HG03469 (cell line): ENCODE measurements around the gene TBXA2R.
"Not testable (repeated sequence)": the region's sequence is repeated elsewhere in the genome, so short reads cannot be mapped to it uniquely, and the experiment has no call there.

Source experiments
- ATAC-seq: cut with Tn5 transposase; IDR thresholded peaks from one replicate; pipeline ENCODE4 v1.9.1; 2021; ENCODE audit warnings: mild to moderate bottlenecking, moderate library complexity, moderate number of reproducible peaks; ENCODE audit not compliant: unreplicated experiment

Gene TBXA2R

DNA sequence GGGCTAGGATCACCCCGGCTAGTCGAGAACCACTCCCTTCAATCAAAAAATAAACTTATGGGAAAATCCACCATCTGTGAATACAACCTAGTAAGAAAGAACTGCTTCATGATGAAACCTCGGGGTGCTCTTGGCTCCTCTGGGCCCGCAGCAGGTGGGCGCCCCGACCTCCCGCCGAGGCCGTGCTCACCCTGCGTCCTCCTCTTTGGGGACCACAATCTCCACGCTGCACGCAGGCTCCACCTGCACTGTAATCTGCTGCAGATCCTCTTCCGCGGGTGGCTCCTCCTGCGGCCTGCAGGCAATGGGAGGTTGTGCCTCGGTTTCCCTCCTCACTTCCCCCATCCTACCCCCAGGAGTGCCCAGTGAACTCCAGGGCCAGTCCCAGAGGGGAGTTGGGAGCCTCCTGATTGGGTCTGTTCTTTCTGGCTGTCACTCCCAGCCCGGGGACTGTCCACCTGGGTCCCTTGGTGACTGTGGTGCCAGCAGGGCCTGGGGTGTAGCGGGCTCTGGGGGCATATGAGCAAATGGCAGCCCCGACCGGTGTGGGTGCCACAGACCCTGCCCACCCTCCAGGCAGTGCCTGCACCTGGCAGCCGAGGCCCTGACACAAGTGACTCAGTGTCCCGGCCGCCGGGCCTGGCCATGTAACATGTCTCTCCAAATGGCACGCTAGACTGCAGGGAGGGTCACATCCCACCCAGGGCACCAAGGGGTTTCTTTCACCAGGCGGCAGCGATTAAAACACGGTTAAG, 35.0 kb upstream of the TBXA2R start:
- no peak for ATAC-seq

DNA sequence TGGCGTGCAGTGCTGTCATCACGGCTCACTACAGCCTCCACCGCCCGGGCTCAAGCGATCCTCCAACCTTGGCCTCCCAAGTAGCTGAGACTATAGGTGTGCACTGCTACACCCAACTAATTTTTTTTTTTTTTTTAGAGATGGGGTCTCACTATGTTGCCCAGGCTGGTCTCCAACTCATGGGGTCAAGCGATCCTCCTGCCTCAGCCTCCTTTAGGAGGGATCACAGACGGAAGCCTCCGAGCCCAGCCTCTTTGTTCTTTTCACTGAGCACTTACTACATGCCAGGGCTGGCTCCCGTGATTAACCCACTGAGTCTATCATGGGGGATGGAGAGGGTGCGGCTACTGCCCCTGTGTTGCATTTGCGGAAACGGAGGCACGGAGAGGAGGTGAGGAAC, 32.8 kb upstream of the TBXA2R start:
- no peak for ATAC-seq

DNA sequence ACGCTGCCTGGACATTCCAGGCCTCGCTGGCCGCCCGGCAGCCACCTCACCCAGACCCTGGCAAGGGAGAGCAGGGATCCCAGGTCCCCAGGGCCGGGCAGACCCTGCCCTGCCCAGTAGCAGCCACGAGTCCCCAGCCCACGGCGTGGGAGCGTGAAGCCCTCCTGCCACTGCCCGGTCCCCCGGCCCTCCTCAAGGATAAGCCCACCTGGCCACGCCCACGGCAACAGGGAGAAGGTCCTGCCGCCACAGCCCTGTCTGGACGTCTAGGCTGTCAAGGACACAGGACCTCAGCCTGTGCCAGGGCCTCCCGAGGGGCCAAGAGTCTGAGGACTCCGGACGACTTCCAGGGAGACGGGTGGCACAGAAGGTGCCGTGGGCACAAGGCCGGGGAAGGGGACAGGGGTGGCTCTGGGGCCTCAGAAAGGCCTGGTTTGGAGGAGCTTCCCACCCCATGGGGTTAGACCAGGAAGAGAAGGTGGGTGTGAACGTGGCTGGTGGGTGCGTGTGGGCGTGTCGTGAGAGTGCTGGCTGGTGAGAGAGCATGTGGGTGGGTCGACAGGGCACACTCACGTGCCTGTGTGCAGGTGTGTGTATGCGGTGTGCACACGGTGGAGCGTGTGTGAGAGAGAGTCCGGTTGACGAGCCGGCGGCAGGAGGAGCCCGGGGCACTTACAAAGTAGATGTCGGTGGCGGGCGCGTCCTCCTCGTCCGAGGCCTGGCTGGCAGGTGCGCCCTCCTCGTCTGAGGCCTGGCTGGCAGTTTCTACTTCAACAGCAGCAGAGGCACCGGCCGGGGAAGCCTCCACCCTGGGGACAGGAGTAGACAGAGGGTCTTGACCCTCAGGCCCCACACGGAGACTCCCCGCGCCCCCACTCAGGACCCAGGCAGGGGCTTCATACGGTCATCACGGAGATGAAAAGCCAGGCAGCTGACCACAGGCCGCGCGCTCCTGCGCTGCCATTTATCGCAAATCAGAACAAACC, 31.8 kb upstream of the TBXA2R start:
- no peak for ATAC-seq

DNA sequence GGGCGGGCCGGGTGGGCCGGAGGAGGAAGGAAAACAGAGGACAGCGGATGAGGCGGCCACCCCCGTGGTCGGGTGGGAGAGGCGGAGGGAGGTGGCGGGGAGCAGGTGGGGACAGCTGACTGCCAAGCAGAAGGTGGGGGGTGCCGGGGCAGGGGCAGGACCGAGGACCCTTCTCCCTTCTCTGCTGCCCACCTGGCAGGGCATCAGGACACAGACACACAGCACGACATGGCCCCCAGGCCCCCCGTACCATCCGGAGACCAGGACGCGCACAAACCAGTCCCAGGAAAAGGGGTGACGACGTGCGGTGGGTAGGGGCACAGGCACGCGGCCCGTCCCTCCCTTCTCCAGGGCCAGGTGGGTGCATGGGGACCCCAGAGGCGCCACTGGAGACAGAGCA, 30.9 kb upstream of the TBXA2R start:
- ATAC-seq, result no peak

GRCh38 chr19:3636962-3637361, 30.3 kb upstream of the TBXA2R start:
- no peak for ATAC-seq

DNA sequence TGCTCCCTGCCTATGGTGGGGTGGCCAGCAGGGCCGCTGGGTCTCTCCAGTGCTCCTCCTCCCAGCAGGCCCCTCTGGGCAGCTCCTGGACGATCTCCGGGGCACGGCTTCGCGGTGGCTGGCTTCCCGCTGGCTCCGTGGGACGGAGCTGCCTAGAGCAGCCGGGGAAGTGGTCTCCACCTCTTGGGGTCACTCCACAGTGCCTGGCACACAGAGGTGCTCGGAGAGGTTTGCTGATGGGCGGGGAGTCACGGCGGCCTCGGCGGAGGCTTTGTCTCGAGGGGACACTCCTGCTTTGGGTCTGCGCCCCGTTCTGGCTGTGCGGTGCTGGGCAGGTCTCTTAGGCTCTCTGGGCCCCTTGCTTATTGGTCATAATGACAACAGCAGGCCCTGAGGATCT, 29.8 kb upstream of the TBXA2R start:
- ATAC-seq, result no peak

DNA sequence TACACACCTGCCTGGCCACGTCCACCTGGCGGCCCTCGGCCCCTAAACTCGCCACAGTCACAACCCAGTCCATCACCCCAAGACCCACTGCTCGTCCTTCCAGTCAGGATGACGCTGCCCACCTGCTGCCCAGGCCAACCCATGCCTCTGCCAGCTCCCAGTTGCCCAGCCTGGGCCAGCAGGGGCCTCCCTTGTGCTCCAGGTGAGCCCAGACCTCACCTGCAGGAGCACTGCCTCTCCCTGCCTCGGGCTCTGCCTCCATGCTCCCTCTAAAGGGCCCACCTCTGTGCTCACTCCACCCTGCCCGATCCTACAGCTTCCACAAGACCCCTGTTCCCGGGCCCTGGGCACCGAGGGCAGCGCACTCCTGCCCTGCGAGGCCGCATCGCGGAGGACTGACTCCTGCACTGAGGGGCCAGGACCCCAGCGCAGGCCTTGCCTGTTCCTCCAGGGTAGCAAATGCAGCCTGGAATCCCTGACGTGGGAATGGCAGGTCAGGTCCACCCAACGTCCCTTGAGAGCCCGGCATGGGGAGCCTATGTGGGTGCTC, 27.9 kb upstream of the TBXA2R start:
- no peak for ATAC-seq

DNA sequence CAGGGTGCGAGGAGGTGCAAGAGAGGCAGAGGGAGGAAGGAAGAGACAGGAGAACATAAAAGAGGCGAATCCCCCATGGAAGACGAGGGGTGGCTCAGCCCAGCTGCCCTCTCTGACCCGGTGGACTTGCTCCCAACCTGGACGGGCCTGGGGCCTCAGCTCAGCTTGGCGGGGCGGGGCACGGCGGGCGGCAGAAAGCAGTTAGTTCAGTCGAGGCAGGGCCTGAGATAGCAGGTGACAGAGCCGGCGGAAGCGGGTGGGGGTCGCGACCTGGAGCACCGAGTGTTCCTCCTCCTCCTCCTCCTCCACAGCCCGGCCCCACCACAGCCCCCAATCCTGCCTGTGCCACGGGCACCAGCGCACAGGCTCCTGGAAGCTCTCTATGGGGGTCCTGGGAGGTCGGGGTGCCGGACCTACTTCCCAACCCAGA, 26.9 kb upstream of the TBXA2R start:
- no peak for ATAC-seq

- ATAC-seq, result no peak
These were observed 26.3 kb upstream of the TBXA2R start for GRCh38 chr19:3632739-3633558.

GRCh38 chr19:3632098-3632497, 25.4 kb upstream of the TBXA2R start:
- no peak for ATAC-seq

DNA sequence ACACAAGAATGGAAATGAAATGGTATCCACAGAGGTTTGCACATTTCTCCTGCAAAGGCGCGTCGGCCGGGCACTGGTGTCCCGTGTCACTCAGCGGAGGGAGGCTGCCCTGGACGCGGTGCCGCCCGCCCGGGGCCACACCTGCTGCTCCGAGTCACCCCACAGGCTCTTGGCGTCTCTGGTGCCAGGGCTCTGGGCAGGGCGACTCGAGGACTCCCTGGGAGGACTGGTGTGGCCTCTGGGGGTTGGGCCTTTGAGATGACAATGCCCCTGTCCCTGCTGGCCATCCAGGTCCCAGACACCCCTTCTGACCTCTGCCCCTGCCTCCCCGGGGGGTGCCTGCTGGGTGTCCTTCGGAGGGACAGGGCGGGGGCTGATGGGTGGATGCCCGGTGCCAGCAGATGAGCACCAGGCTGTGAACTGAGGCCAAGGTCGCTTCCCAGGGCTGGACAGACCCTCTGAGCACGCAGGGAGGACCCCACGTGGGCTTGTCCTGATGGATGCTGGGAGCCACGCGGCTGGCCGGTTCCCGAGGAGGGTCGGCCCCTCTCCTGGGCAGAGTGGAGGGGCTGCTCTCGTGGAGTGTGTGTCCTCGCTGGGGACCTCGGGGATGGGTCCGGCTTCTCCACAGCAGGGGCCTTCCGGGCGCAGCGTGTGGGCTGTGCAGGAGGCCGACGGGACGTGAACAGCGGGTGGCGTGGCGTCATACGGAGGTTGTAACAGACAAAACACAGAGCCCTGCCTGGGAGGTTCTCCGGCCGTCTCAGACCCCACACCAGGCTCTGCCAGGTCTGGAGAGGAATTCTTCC, 24.6 kb upstream of the TBXA2R start:
- ATAC-seq, result no peak

DNA sequence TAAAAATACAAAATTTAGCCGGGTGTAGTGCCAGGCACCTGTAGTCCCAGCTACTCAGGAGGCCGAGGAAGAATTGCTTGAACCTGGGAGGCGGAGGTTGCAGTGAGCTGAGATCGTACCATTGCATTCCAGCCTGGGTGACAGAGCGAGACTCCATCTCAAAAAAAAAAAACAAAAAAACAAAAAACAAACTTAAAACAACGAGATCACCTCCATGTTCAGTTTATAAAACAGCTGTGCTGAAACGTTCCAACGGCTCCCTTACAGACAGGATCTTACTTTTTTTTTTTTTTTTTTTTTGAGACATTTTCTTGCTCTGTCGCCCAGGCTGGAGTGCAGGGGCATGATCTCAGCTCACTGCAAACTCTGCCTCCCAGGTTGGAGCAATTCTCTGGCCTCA, 22.1 kb upstream of the TBXA2R start:
- ATAC-seq, result not testable (repeated sequence)

DNA sequence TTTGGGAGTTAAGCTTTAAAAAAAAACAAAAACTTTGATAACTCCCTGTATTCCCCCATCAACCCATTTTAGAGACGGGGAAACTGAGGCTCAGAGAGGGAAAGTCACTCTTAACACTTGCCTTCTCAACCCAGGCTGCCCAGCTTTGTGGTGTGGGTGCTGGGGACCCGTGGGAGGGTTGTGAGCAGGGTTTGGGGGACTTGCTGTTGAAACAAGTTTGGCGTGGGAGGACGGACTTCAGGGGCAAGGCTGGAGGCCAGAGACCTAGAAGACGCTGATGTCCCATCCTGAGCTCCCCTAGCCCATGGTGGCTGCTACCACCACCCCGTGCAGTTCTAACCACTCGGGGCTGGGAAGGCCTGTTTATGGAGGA, 20.7 kb upstream of the TBXA2R start:
- ATAC-seq, result no peak

- ATAC-seq, result no peak
These were observed 20.0 kb upstream of the TBXA2R start, which contains the start of gene CACTIN for GRCh38 chr19:3626473-3627350. TSS of gene CACTIN (minus strand) at chr19:3626790. CDS start at chr19:3626762, 28 bp downstream.

DNA sequence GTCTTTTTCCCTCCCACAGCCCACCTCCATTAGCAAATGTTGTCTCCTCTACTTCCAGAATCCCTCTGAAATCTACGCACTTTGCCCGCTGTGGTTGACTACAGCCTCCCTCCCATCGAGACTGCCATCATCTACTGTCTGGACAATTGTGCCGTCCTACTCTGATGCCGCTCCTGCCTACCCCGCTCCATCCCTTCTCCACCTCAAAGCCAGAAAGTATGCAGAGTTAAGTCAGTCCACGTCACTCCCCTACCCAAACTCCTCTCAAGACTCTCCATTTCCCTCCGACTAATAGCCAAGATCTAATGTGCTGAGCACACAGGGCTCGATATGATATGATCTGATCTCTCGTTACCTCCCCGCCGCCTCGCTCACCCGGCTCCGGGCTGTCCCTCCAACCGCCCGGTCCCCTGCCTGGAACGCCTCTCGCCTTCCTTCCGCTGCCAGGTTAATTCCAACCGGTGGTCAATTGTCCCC, 19.4 kb upstream of the TBXA2R start:
- ATAC-seq, result no peak

DNA sequence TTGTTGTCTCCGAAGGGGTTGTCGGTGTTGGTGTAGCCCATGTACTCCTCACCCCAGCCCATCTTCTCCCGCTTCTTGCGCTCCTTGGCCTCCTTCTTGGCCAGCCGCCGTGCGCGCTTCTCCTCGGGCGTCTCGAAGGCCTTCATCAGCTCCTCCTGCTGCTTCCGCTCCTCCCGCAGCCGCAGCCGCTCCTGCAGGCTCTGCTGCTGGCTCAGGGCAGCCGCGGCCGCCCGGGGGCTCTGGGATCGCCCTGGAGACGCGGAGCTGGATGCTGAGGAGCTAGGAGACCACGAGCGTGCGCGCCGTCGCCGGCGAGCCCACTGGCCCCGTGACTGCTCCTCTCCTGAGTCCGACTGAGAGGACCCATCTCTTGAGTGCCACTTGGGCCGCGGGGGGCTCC, 17.0 kb upstream of the TBXA2R start:
- ATAC-seq, result no peak

- ATAC-seq, result no peak
These were observed 15.5 kb upstream of the TBXA2R start for GRCh38 chr19:3622224-3622623.

DNA sequence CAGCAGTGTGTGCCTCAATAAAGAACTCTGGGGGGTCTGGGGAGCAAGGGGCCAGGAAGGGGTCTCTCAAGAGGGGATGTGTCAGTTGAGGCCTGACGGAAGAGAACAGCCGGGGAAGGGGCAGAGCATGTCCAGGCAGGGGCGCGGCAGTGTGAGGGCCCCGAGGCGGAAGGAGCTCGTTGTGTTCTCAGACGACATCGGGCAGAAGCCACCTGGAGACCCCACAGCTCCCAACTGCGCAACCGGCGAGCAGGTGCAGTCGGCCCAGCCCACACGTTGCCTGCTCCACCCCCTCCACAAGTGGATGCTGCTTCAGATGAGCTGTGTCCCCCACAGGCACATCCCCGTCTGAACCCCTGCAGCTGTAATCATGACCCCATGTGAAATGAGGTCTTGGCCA, 15.0 kb upstream of the TBXA2R start:
- ATAC-seq, result no peak
